ENCODE data around the gene FRAT2.

- TF ChIP-seq, protein P1, sequence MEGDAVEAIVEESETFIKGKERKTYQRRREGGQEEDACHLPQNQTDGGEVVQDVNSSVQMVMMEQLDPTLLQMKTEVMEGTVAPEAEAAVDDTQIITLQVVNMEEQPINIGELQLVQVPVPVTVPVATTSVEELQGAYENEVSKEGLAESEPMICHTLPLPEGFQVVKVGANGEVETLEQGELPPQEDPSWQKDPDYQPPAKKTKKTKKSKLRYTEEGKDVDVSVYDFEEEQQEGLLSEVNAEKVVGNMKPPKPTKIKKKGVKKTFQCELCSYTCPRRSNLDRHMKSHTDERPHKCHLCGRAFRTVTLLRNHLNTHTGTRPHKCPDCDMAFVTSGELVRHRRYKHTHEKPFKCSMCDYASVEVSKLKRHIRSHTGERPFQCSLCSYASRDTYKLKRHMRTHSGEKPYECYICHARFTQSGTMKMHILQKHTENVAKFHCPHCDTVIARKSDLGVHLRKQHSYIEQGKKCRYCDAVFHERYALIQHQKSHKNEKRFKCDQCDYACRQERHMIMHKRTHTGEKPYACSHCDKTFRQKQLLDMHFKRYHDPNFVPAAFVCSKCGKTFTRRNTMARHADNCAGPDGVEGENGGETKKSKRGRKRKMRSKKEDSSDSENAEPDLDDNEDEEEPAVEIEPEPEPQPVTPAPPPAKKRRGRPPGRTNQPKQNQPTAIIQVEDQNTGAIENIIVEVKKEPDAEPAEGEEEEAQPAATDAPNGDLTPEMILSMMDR (IDR thresholded peaks at IDR 0.05), result no peak
- TF ChIP-seq POLR2AphosphoS5 (IDR thresholded peaks at IDR 0.05), result no peak
- no peak for TF ChIP-seq POLR2A (IDR thresholded peaks at IDR 0.05)
- no peak for TF ChIP-seq EP300 (IDR thresholded peaks at IDR 0.05)
Observed at GRCh38 chr10:97336006-97336405, 1.5 kb upstream of the FRAT2 start.
